Kidney (tissue), 14 donors: Measurements from ENCODE around the gene RASL11B. TPM values are rescaled to one million over a fixed set of nuclear protein-coding genes. Genes with fewer than 3 reads are reported as not detected.
A peak's percentile ranks its signal among the peaks of the same experiment; 100 is the strongest.

Experiments used
- DNase-seq, 5 donors: peaks; one replicate each; pipeline ENCODE4 v3.0.0-alpha.2; 2013 to 2020
- FAIRE-seq: peaks from 2 replicates; lab custom pipeline; 2012; peaks lifted over from hg19 to GRCh38; lab: Jason Lieb, UNC
- H3K27ac ChIP-seq, 2 donors: one replicate each; pipeline ENCODE4 v1.7.0; 2013; ENCODE audit warnings: low read depth in 2 of 2, low read length in 2 of 2, inconsistent platforms in 1 of 2
- H3K27me3 ChIP-seq: one replicate; pipeline ENCODE4 v1.7.1; 2013; ENCODE audit warnings: low read length, inconsistent platforms; ENCODE audit not compliant: control insufficient read depth, insufficient read depth
- H3K36me3 ChIP-seq, 3 donors: one replicate each; pipeline versions ENCODE4 v1.7.0 to v1.7.1; 2013; ENCODE audit warnings: low read length in 3 of 3, control low read depth in 1 of 3, inconsistent platforms in 1 of 3; ENCODE audit not compliant: insufficient read depth in 3 of 3, control insufficient read depth in 2 of 3
- H3K4me1 ChIP-seq, 3 donors: one replicate each; pipeline versions ENCODE4 v1.7.0 to v1.7.1; 2013; ENCODE audit warnings: low read length in 3 of 3, inconsistent platforms in 1 of 3, low read depth in 1 of 3; ENCODE audit not compliant: control insufficient read depth in 2 of 3, insufficient read depth in 2 of 3
- H3K4me3 ChIP-seq, 3 donors: one replicate each; pipeline versions ENCODE4 v1.7.0 to v1.8.1; 2013; ENCODE audit warnings: low read length in 3 of 3, control low read depth in 1 of 3, inconsistent platforms in 1 of 3
- H3K9ac ChIP-seq, 3 donors: one replicate each; pipeline versions ENCODE4 v1.7.0 to v1.7.1; 2013; ENCODE audit warnings: low read length in 3 of 3, control low read depth in 1 of 3, inconsistent platforms in 1 of 3
- H3K9me3 ChIP-seq, 3 donors: one replicate each; pipeline versions ENCODE4 v1.7.0 to v1.7.1; 2013; ENCODE audit warnings: low read length in 3 of 3, control low read depth in 1 of 3, inconsistent platforms in 1 of 3; ENCODE audit not compliant: control insufficient read depth in 2 of 3, insufficient read depth in 1 of 3
- intact Hi-C: fragments of 100-400 bp; cut with DNase I; formaldehyde crosslinking; loops from one replicate; pipeline ENCODE4 v1.11.1; 2022
- polyA plus RNA-seq: library from polyadenylated mRNA; stranded (reverse); fragments of 350-450 nt; fragmentation: Illumina TruSeq; extraction: RNeasy Lipid Tissue Mini Kit (QIAGEN cat#74804); gene quantifications from one replicate; pipeline ENCODE4 v1.2.3, GENCODE V29; 2014; ENCODE audit warnings: low read depth, low replicate concordance; ENCODE audit not compliant: insufficient read depth
- total RNA-seq: library from RNA; stranded (reverse); fragmentation: NEBNext Ultra II Directional; extraction: Animal tissue kit (Norgen Biotek cat#: 25700); gene quantifications from one replicate; pipeline ENCODE4 v1.2.1, GENCODE V29; 2021
- TF ChIP-seq, protein P1 (sequence below): IDR thresholded peaks from 3 replicates; pipeline ENCODE4 v1.5.1; 2012; ENCODE audit warnings: mild to moderate bottlenecking, moderate library complexity, borderline replicate concordance; ENCODE audit not compliant: insufficient read depth; ENCODE audit errors: extremely low read depth
- donor health status: control.
- donor health status: control.
- donor health status: control.
- donor health status: control.
- donor health status: control.
- donor health status: DM: yes; HTN: yes; CAD: no.
- donor health status: Normal renal cell carcinoma (clear cell type).

Gene RASL11B
- total and polyA plus RNA-seq, 2 donors from 2014 or later = 4.3 to 45.9 TPM

DNA sequence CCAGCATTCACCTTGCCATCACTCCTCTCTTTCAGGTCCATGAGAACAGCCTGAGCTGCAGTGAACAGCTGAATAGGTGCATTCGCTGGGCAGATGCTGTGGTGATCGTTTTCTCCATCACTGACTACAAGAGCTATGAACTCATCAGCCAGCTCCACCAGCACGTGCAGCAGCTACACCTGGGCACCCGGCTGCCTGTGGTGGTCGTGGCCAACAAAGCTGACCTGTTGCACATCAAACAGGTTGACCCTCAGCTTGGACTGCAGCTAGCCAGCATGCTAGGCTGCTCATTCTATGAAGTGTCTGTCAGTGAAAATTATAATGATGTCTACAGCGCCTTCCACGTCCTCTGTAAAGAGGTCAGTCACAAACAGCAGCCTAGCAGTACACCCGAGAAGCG lies 3.2 kb downstream of the RASL11B start:
- Histone ChIP-seq H3K4me3 (peak overlapping the region in 2 of 3 donors; percentile 10 to 72), H3K36me3 (peaks cover 0 to 6% (median 3%) of the 10 kb centered on the region in 3 donors), H3K9me3 (no peaks in the 10 kb centered on the region), H3K27ac (no peak overlapping the region), H3K4me1 (peaks cover 0 to 25% (median 4%) of the 10 kb centered on the region in 3 donors), H3K9ac (no peak overlapping the region), H3K27me3 (no peaks in the 10 kb centered on the region)
- no peak for DNase-seq
- TF ChIP-seq, protein P1, sequence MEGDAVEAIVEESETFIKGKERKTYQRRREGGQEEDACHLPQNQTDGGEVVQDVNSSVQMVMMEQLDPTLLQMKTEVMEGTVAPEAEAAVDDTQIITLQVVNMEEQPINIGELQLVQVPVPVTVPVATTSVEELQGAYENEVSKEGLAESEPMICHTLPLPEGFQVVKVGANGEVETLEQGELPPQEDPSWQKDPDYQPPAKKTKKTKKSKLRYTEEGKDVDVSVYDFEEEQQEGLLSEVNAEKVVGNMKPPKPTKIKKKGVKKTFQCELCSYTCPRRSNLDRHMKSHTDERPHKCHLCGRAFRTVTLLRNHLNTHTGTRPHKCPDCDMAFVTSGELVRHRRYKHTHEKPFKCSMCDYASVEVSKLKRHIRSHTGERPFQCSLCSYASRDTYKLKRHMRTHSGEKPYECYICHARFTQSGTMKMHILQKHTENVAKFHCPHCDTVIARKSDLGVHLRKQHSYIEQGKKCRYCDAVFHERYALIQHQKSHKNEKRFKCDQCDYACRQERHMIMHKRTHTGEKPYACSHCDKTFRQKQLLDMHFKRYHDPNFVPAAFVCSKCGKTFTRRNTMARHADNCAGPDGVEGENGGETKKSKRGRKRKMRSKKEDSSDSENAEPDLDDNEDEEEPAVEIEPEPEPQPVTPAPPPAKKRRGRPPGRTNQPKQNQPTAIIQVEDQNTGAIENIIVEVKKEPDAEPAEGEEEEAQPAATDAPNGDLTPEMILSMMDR = no peak
- intact Hi-C loops = no loop called here
- no peak for FAIRE-seq

DNA sequence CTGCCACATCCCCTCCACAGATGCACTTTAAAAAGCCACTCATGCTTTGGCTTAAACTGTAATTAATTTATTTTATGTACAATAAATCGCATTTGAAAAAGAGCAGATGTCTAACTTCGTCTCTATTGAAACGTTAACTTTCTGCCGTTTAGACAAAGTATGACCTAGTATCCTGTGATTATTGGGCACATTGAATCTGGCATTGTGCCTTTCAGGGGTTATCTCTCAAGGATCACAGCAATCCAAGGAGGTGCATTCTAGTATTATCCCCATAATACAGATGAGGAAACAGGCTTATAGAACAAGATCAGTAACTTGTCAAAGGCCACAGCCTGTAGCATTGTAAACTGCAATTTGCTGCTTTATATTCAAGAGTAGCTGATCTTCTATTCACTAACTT lies 4.6 kb downstream of the RASL11B start:
- intact Hi-C loops = no loop called here
- H3K36me3 ChIP-seq = peaks cover 0 to 6% (median 3%) of the 10 kb centered on the region in 3 donors
- no peak overlapping the region for H3K9ac ChIP-seq
- no peak overlapping the region for H3K27ac ChIP-seq
- no peaks in the 10 kb centered on the region for H3K9me3 ChIP-seq
- TF ChIP-seq, protein P1 = no peak
- H3K4me3 ChIP-seq = no peak overlapping the region
- FAIRE-seq (no peak), DNase-seq (no peak)
- H3K4me1 ChIP-seq = peaks cover 0 to 20% (median 4%) of the 10 kb centered on the region in 3 donors
- no peaks in the 10 kb centered on the region for H3K27me3 ChIP-seq

DNA sequence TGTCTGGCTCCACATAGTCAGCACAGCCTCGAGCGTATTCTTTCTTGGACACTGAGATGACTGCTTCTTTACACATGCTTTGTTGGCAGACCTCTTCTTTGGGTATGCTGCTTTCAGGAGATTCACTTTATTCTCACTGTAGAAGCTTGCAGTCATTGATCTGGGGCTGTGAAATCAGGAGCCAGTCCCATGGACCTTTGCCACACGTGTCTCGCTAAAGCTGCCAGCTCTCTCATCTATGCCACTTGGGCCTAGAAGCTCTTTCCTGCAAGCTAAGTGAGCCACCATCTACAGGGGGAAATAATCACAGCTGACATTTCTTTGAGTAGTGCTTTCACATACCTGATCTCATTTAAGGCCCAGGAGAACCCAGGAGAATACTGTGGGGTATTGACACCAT lies 5.0 kb downstream of the RASL11B start:
- peaks cover 0 to 6% (median 3%) of the 10 kb centered on the region in 3 donors for H3K36me3 ChIP-seq

More for the DNA sequence above, 5.0 kb downstream of the RASL11B start:
- Histone ChIP-seq H3K27ac (no peak overlapping the region), H3K9me3 (no peaks in the 10 kb centered on the region), H3K27me3 (no peaks in the 10 kb centered on the region), H3K4me3 (no peak overlapping the region), H3K9ac (no peak overlapping the region), H3K4me1 (peaks cover 0 to 20% (median 4%) of the 10 kb centered on the region in 3 donors)
- FAIRE-seq (no peak), DNase-seq (no peak)
- intact Hi-C loops = no loop called here
- TF ChIP-seq, protein P1 = no peak
